A673 (cell line): ENCODE results near the gene UBASH3A. TPM values are rescaled to one million over a fixed set of nuclear protein-coding genes. Genes with fewer than 3 reads are reported as not detected.

Source experiments
- BruUV-seq: library from RNA; stranded (reverse); fragments of 400-500 nt; replicated peaks from 2 replicates; lab custom pipeline; 2021; lab: Mats Ljungman, UMichigan
- CTCF ChIA-PET: fragments of 300-600 bp; sonication (Branson Sonifier 250); formaldehyde crosslinking; loops from one replicate; lab custom pipeline; 2022; ENCODE audit warnings: antibody characterized with exemption; lab: Charles Lee
- POLR2A ChIA-PET: fragments of 300-600 bp; sonication (Branson Sonifier 250); formaldehyde crosslinking; loops from one replicate; lab custom pipeline; 2022; ENCODE audit warnings: antibody characterized with exemption; ENCODE audit not compliant: low non-redundant PET; lab: Charles Lee
- DNase-seq: peaks from one replicate; pipeline ENCODE4 v3.0.0-alpha.2; 2015; ENCODE audit warnings: low spot score
- H3K27ac ChIP-seq: fragments of 200-600 bp; sonication (generic); 2 replicates; pipeline ENCODE4 v1.5.1; 2016; ENCODE audit warnings: mixed run types, low read depth, mild to moderate bottlenecking, mixed read lengths, antibody characterized with exemption, low read length; ENCODE audit not compliant: poor library complexity, severe bottlenecking
- H3K27me3 ChIP-seq: fragments of 200-600 bp; sonication (generic); replicated peaks from 2 replicates; pipeline ENCODE4 v1.6.1; 2017; ENCODE audit warnings: mixed run types, low read depth, mild to moderate bottlenecking, mixed read lengths, antibody characterized with exemption, low read length; ENCODE audit not compliant: insufficient read depth, poor library complexity
- H3K36me3 ChIP-seq: fragments of 200-600 bp; sonication (generic); 2 replicates; pipeline ENCODE4 v1.6.1; 2016; ENCODE audit warnings: mixed run types, mild to moderate bottlenecking, mixed read lengths, antibody characterized with exemption, low read length; ENCODE audit not compliant: insufficient read depth, poor library complexity, severe bottlenecking
- H3K4me1 ChIP-seq: fragments of 200-600 bp; sonication (generic); 2 replicates; pipeline ENCODE4 v1.6.1; 2017; ENCODE audit warnings: mixed run types, mild to moderate bottlenecking, mixed read lengths, antibody characterized with exemption, low read length; ENCODE audit not compliant: insufficient read depth, poor library complexity, severe bottlenecking
- H3K4me3 ChIP-seq: fragments of 200-600 bp; sonication (generic); 2 replicates; pipeline ENCODE4 v1.5.1; 2016; ENCODE audit warnings: low read depth, mixed run types, mild to moderate bottlenecking, mixed read lengths, low read length; ENCODE audit not compliant: poor library complexity, severe bottlenecking
- H3K9me3 ChIP-seq: fragments of 200-600 bp; sonication (generic); 2 replicates; pipeline ENCODE4 v1.6.1; 2016; ENCODE audit warnings: mixed run types, low read depth, mild to moderate bottlenecking, mixed read lengths, antibody characterized with exemption, low read length; ENCODE audit not compliant: poor library complexity, severe bottlenecking
- CTCF ChIP-seq: fragments of 300-800, 200-600 bp; sonication (generic); conservative IDR thresholded peaks from 2 replicates; pipeline ENCODE4 v1.5.1; 2017; ENCODE audit warnings: low read depth, mild to moderate bottlenecking, antibody characterized with exemption, low read length, moderate library complexity, mixed read lengths
- EZH2 ChIP-seq: fragments of 200-600 bp; sonication (generic); IDR thresholded peaks from 2 replicates; pipeline ENCODE4 v1.6.1; 2017; ENCODE audit warnings: borderline replicate concordance, low read depth, mild to moderate bottlenecking, mixed read lengths, antibody characterized with exemption, low read length; ENCODE audit not compliant: poor library complexity, severe bottlenecking
- intact Hi-C: fragments of 100-400 bp; cut with micrococcal nuclease; formaldehyde crosslinking; loops from one replicate; pipeline ENCODE4 v1.10.0; 2022; ENCODE audit not compliant: unreplicated experiment
- total RNA-seq: library from RNA; stranded (reverse); gene quantifications from 2 replicates; pipeline ENCODE4 v1.2.3, GENCODE V29; 2021

Gene UBASH3A
- total RNA-seq, 1 experiment from 2014 or later: not detected

- Histone ChIP-seq H3K4me3 (no peak overlapping the region), H3K27me3 (no peaks in the 10 kb centered on the region), H3K9me3 (no peaks in the 10 kb centered on the region), H3K4me1 (peaks cover 6% of the 10 kb centered on the region), H3K36me3 (no peaks in the 10 kb centered on the region), H3K27ac (no peak overlapping the region)
- ChIA-PET CTCF (interaction anchor here (1.0 kb wide), 1 partner anchor 139 kb away, joined by 3 read pairs; no protein-coding TSS in a partner anchor), POLR2A (no interaction called here)
- no TSS peak for BruUV-seq
- no peak for DNase-seq
- TF ChIP-seq EZH2 (no peak), CTCF (no peak)
- intact Hi-C loops: loop anchor here (5.0 kb wide), 1 partner anchor 301 kb away; no protein-coding TSS in a partner anchor
Measured at GRCh38 chr21:42448686-42449085, 45.0 kb downstream of the UBASH3A start.

- POLR2A ChIA-PET: no interaction called here
Measured at GRCh38 chr21:42451941-42452340, 48.2 kb downstream of the UBASH3A start.

GRCh38 chr21:42452401-42453223, 48.9 kb downstream of the UBASH3A start:
- no peak overlapping the region for H3K27ac ChIP-seq
- H3K27me3 ChIP-seq: no peaks in the 10 kb centered on the region
- H3K36me3 ChIP-seq: no peaks in the 10 kb centered on the region
- H3K4me1 ChIP-seq: peaks cover 25% of the 10 kb centered on the region
- no TSS peak for BruUV-seq
- no peak overlapping the region for H3K4me3 ChIP-seq
- intact Hi-C loops: loop anchor here (10.0 kb wide), 1 partner anchor 838 kb away; no protein-coding TSS in a partner anchor
- POLR2A ChIA-PET: no interaction called here
- no peak for TF ChIP-seq CTCF
- no peak for TF ChIP-seq EZH2
- CTCF ChIA-PET: no interaction called here
- H3K9me3 ChIP-seq: no peaks in the 10 kb centered on the region
- no peak for DNase-seq

More at GRCh38 chr21:42451941-42452340, 48.2 kb downstream of the UBASH3A start:
- H3K27me3 ChIP-seq: no peaks in the 10 kb centered on the region
- H3K27ac ChIP-seq: no peak overlapping the region
- BruUV-seq: no TSS peak
- intact Hi-C loops: loop anchor here (2.0 to 10.0 kb wide), 3 partner anchors 85 to 837 kb away; no protein-coding TSS in a partner anchor
- H3K9me3 ChIP-seq: no peaks in the 10 kb centered on the region
- no peak for TF ChIP-seq CTCF
- TF ChIP-seq EZH2: no peak
- no peak for DNase-seq
- CTCF ChIA-PET: no interaction called here
- H3K4me1 ChIP-seq: peaks cover 25% of the 10 kb centered on the region
- no peaks in the 10 kb centered on the region for H3K36me3 ChIP-seq
- no peak overlapping the region for H3K4me3 ChIP-seq
